Panc1 (cell line): ENCODE results near the gene TXNRD3. TPM values are rescaled to one million over a fixed set of nuclear protein-coding genes. Genes with fewer than 3 reads are reported as not detected.

Experiments
- ATAC-seq: fragments of 200-7000 bp; cut with Tn5 transposase; 2 replicates; pipeline ENCODE4 v1.9.1; 2020; ENCODE audit warnings: mild to moderate bottlenecking, moderate library complexity
- BruUV-seq: library from RNA; stranded (reverse); fragments of 400-500 nt; replicated peaks from 2 replicates; lab custom pipeline; 2021; lab: Mats Ljungman, UMichigan
- CTCF ChIA-PET: fragments of 300-600 bp; sonication (Branson Sonifier 250); formaldehyde crosslinking; loops from one replicate; lab custom pipeline; 2022; ENCODE audit warnings: antibody characterized with exemption; lab: Charles Lee
- POLR2A ChIA-PET: fragments of 300-600 bp; sonication (Branson Sonifier 250); formaldehyde crosslinking; loops from one replicate; lab custom pipeline; 2022; ENCODE audit warnings: antibody characterized with exemption; lab: Charles Lee
- DNase-seq: peaks from one replicate; pipeline ENCODE4 v3.0.0-alpha.2; 2010; ENCODE audit warnings: low read depth, low spot score
- H3K27ac ChIP-seq: 2 replicates; pipeline ENCODE4 v1.5.1; 2011; ENCODE audit warnings: mild to moderate bottlenecking, low read length, inconsistent platforms
- H3K27me3 ChIP-seq: fragments of 200-500 bp; sonication (Bioruptor generic); 2 replicates; pipeline ENCODE4 v1.6.0; 2014; ENCODE audit warnings: low read length, inconsistent platforms; ENCODE audit not compliant: control insufficient read depth, insufficient read depth
- H3K36me3 ChIP-seq: fragments of 200-500 bp; sonication (Bioruptor generic); 2 replicates; pipeline ENCODE4 v1.5.1; 2014; ENCODE audit warnings: inconsistent platforms, mild to moderate bottlenecking, low read length, moderate library complexity; ENCODE audit not compliant: control insufficient read depth, insufficient read depth
- H3K4me1 ChIP-seq: 2 replicates; pipeline ENCODE4 v1.5.1; 2011; ENCODE audit warnings: inconsistent platforms, mild to moderate bottlenecking, low read length, moderate library complexity; ENCODE audit not compliant: control insufficient read depth, insufficient read depth
- H3K4me3 ChIP-seq, 2 experiments: 2 replicates each; pipeline ENCODE4 v1.5.1; 2011 to 2012; ENCODE audit warnings: low read depth in 2 of 2, low read length in 2 of 2, mild to moderate bottlenecking in 2 of 2, inconsistent platforms in 1 of 2, moderate library complexity in 1 of 2
- H3K9me3 ChIP-seq: fragments of 200-500 bp; sonication (Bioruptor generic); 2 replicates; pipeline ENCODE4 v1.5.1; 2014; ENCODE audit warnings: low read depth, mild to moderate bottlenecking, inconsistent platforms, low read length, moderate library complexity; ENCODE audit not compliant: control insufficient read depth, insufficient read depth
- POLR2AphosphoS5 ChIP-seq: IDR thresholded peaks from 2 replicates; pipeline ENCODE4 v1.6.1; 2012; ENCODE audit warnings: mild to moderate bottlenecking, low read depth, low read length, moderate library complexity
- REST ChIP-seq, 2 experiments: IDR thresholded peaks; 2 replicates each; pipeline ENCODE4 v1.6.1; 2011 to 2012; ENCODE audit warnings: low read depth in 2 of 2, control low read depth in 1 of 2, low read length in 1 of 2, mild to moderate bottlenecking in 1 of 2, moderate library complexity in 1 of 2; ENCODE audit not compliant: insufficient read depth in 1 of 2
- SIN3A ChIP-seq: IDR thresholded peaks from 2 replicates; pipeline ENCODE4 v1.6.1; 2012; ENCODE audit warnings: low read depth, mild to moderate bottlenecking, low read length, moderate library complexity, borderline replicate concordance; ENCODE audit not compliant: insufficient read depth
- TCF7L2 ChIP-seq: IDR thresholded peaks from 2 replicates; pipeline ENCODE4 v1.6.1; 2011; ENCODE audit warnings: mild to moderate bottlenecking, low read depth, low read length, inconsistent platforms
- in situ Hi-C: cut with HindIII; loops from 2 replicates; pipeline ENCODE4 v1.10.0; 2016; ENCODE audit warnings: low sequenced_read_pairs, low pct_unique_long_range_greater_than_20kb
- intact Hi-C: fragments of 100-400 bp; cut with micrococcal nuclease; formaldehyde crosslinking; loops from one replicate; pipeline ENCODE4 v1.10.0; 2022; ENCODE audit not compliant: unreplicated experiment
- total RNA-seq: library from RNA; stranded (reverse); gene quantifications from one replicate; pipeline ENCODE4 v1.2.1, GENCODE V29; 2021; ENCODE audit not compliant: unreplicated experiment
- TF ChIP-seq, protein P1 (sequence below): fragments of 450-650 bp; IDR thresholded peaks from 2 replicates; pipeline ENCODE4 v1.5.1; 2017; ENCODE audit warnings: mild to moderate bottlenecking

The TXNRD3 gene
- total RNA-seq, 1 experiment from 2014 or later, result 17.2 TPM

GRCh38 chr3:126703512-126704493 lies 48.9 kb upstream of the TXNRD3 start, which contains the start of gene CHCHD6:
Gene CHCHD6, plus strand, starts transcription at chr3:126704240. Its CDS starts 73 bp downstream, at chr3:126704313.
- DNase-seq (peak; percentile 87), ATAC-seq (peak; percentile 100)
- Histone ChIP-seq H3K9me3 (no peaks in the 10 kb centered on the region), H3K27ac (peak within 1 kb of the TSS; percentile 64), H3K36me3 (no peaks in the 10 kb centered on the region), H3K4me1 (peaks cover 18% of the 10 kb centered on the region), H3K27me3 (no peaks in the 10 kb centered on the region; the same call in 1 of the 2 replicates), H3K4me3 (peak within 1 kb of the TSS; percentile 65 to 67)
- BruUV-seq, result no TSS peak
- ChIA-PET CTCF (interaction anchor here (0.5 to 0.6 kb wide), 2 partner anchors 748 to 844 kb away, joined by 3 to 6 read pairs; no protein-coding TSS in a partner anchor), POLR2A (no interaction called here)
- intact Hi-C loops, result no loop called here
- in situ Hi-C loops, result no loop called here
- TF ChIP-seq SIN3A (peak; percentile 71; the same call in 1 of the 2 replicates), REST (IDR thresholded peaks at IDR 0.05; ENCODE audit: insufficient read depth in 1 of 2, low read depth in 2 of 2, low read length in 1 of 2) (0 out of 4 replicates have a peak, but pooled peaks of 1 of the 2 experiments have one; percentile 51), TCF7L2 (no peak), POLR2AphosphoS5 (peak; percentile 22; the same call in 1 of the 2 replicates)
- TF ChIP-seq, protein P1, sequence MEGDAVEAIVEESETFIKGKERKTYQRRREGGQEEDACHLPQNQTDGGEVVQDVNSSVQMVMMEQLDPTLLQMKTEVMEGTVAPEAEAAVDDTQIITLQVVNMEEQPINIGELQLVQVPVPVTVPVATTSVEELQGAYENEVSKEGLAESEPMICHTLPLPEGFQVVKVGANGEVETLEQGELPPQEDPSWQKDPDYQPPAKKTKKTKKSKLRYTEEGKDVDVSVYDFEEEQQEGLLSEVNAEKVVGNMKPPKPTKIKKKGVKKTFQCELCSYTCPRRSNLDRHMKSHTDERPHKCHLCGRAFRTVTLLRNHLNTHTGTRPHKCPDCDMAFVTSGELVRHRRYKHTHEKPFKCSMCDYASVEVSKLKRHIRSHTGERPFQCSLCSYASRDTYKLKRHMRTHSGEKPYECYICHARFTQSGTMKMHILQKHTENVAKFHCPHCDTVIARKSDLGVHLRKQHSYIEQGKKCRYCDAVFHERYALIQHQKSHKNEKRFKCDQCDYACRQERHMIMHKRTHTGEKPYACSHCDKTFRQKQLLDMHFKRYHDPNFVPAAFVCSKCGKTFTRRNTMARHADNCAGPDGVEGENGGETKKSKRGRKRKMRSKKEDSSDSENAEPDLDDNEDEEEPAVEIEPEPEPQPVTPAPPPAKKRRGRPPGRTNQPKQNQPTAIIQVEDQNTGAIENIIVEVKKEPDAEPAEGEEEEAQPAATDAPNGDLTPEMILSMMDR, result peak; percentile 67

GRCh38 chr3:126699011-126699410 lies 44.1 kb upstream of the TXNRD3 start:
- no TSS peak for BruUV-seq
- in situ Hi-C loops (no loop called here), intact Hi-C loops (no loop called here)
- DNase-seq, result no peak
- Histone ChIP-seq H3K36me3 (no peaks in the 10 kb centered on the region), H3K4me1 (peaks cover 5% of the 10 kb centered on the region), H3K9me3 (no peaks in the 10 kb centered on the region), H3K27me3 (no peaks in the 10 kb centered on the region; the same call in 1 of the 2 replicates), H3K27ac (no peak overlapping the region), H3K4me3 (no peak overlapping the region)
- TF ChIP-seq POLR2AphosphoS5, result no peak
- TF ChIP-seq, protein P1, result no peak
- TF ChIP-seq SIN3A, result no peak
- TF ChIP-seq TCF7L2, result no peak
- TF ChIP-seq REST (IDR thresholded peaks at IDR 0.05; ENCODE audit: insufficient read depth in 1 of 2, low read depth in 2 of 2, low read length in 1 of 2), result no peak
- no peak for ATAC-seq
- ChIA-PET POLR2A (no interaction called here), CTCF (no interaction called here)
